ENCODE results near the gene CUL4A.

- no peak for TF ChIP-seq EZH2 (IDR thresholded peaks at IDR 0.05; ENCODE audit: low read depth)
- TF ChIP-seq CTCF (conservative IDR thresholded peaks at IDR 0.05) = peak; percentile 80
Measured at GRCh38 chr13:113275387-113275786, 66.0 kb downstream of the CUL4A start.
